Neural progenitor cell (in vitro differentiated cells): ENCODE measurements around the gene MIEF2. TPM values are rescaled to one million over a fixed set of nuclear protein-coding genes. Genes with fewer than 3 reads are reported as not detected.

Experiments
- DNase-seq: peaks from one replicate; pipeline ENCODE4 v3.0.0-alpha.2; 2016; ENCODE audit warnings: low spot score
- H2AFZ ChIP-seq: fragments of 200-600 bp; sonication (generic); replicated peaks from 2 replicates; pipeline ENCODE4 v1.6.1; 2016; ENCODE audit warnings: antibody characterized with exemption
- H3F3A ChIP-seq: fragments of 200-600 bp; sonication (generic); 2 replicates; pipeline ENCODE4 v1.6.1; 2016; ENCODE audit warnings: antibody characterized with exemption, low read depth
- H3K27ac ChIP-seq: fragments of 200-600 bp; sonication (generic); 2 replicates; pipeline ENCODE4 v1.5.1; 2016; ENCODE audit warnings: mild to moderate bottlenecking
- H3K27me3 ChIP-seq: fragments of 200-600 bp; sonication (generic); 2 replicates; pipeline ENCODE4 v1.6.1; 2016; ENCODE audit warnings: mild to moderate bottlenecking, moderate library complexity
- H3K36me3 ChIP-seq: fragments of 200-600 bp; sonication (generic); 2 replicates; pipeline ENCODE4 v1.5.1; 2016
- H3K4me1 ChIP-seq: fragments of 200-600 bp; sonication (generic); 2 replicates; pipeline ENCODE4 v1.6.1; 2016; ENCODE audit warnings: mixed run types
- H3K4me2 ChIP-seq: fragments of 200-600 bp; sonication (generic); 2 replicates; pipeline ENCODE4 v1.6.1; 2016
- H3K4me3 ChIP-seq: fragments of 200-600 bp; sonication (generic); 2 replicates; pipeline ENCODE4 v1.5.1; 2016
- H3K79me2 ChIP-seq: fragments of 200-600 bp; sonication (generic); 2 replicates; pipeline ENCODE4 v1.6.1; 2016; ENCODE audit warnings: low read depth
- H3K9ac ChIP-seq: fragments of 200-600 bp; sonication (generic); 2 replicates; pipeline ENCODE4 v1.6.1; 2016
- H3K9me3 ChIP-seq: fragments of 200-600 bp; sonication (generic); 2 replicates; pipeline ENCODE4 v1.5.1; 2016; ENCODE audit warnings: low read depth
- H4K20me1 ChIP-seq: fragments of 200-600 bp; sonication (generic); 2 replicates; pipeline ENCODE4 v1.6.1; 2016; ENCODE audit warnings: low read depth
- H3K27ac Mint-ChIP-seq: 3 replicates; pipeline ENCODE4 v1.8.0; 2021; ENCODE audit warnings: mixed read lengths
- H3K27me3 Mint-ChIP-seq: 2 replicates; pipeline ENCODE4 v1.8.0; 2022; ENCODE audit warnings: low read depth, mild to moderate bottlenecking, inconsistent platforms, moderate library complexity, mixed read lengths; ENCODE audit not compliant: insufficient read depth
- H3K36me3 Mint-ChIP-seq: 3 replicates; pipeline ENCODE4 v1.8.0; 2021; ENCODE audit warnings: mixed read lengths
- H3K4me1 Mint-ChIP-seq: 3 replicates; pipeline ENCODE4 v1.8.0; 2021; ENCODE audit warnings: mixed read lengths
- H3K4me3 Mint-ChIP-seq: 3 replicates; pipeline ENCODE4 v1.8.0; 2021; ENCODE audit warnings: mild to moderate bottlenecking, moderate library complexity, mixed read lengths
- H3K9me3 Mint-ChIP-seq: 3 replicates; pipeline ENCODE4 v1.8.0; 2020; ENCODE audit warnings: mixed read lengths
- EZH2 ChIP-seq: fragments of 200-600 bp; sonication (generic); IDR thresholded peaks from 2 replicates; pipeline ENCODE4 v1.6.1; 2017; ENCODE audit warnings: antibody characterized with exemption, mild to moderate bottlenecking, moderate library complexity
- EZH2phosphoT487 ChIP-seq: fragments of 200-600 bp; sonication (generic); IDR thresholded peaks from 2 replicates; pipeline ENCODE4 v1.6.1; 2017; ENCODE audit warnings: antibody characterized with exemption
- total RNA-seq: library from RNA; depleted of rRNA; stranded (reverse); fragments of >200 nt; gene quantifications from 2 replicates; pipeline ENCODE4 v1.2.3, GENCODE V29; 2015; ENCODE audit warnings: low replicate concordance
- TF ChIP-seq, protein P1 (sequence below): fragments of 200-600 bp; sonication (generic); IDR thresholded peaks from 2 replicates; pipeline ENCODE4 v1.5.1; 2017; ENCODE audit warnings: antibody characterized with exemption, mild to moderate bottlenecking

The MIEF2 gene
- total RNA-seq, 1 donor from 2014 or later: 8.1 TPM

DNA sequence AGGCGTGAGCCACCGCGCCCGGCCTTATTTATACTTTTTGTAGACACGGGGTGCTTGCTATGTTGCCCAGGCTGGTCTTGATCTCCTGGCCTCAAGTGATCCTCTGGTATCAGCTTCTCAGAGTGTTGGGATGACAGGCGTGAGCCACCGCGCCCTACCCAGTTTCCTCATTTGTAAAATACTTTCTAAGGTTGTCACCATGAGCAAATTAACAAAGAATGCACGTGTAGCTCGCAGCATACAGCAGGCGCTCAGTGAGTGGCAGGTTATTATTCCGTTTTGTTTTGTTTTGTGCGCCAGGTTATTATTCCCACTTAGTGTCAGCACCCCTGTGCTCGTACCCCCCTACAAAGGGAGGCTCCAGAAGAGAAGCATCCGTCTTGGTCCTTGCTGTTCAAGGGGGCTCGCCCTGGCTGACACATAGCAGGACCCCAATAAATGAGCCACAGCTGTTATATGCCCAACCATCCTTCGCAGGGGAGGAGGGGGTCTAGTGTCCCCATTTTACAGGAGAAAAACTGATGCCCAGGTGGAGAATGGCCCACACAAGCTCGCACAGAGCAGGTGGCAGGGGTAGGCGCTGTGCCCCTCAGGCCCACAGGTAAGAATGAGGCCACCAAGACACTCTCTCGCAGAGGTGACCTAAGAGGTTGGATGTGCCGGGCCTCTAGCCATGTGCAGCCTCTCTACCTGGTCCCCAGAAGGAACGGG is 686 bp upstream of the MIEF2 start:
- Mint-ChIP-seq H3K9me3 (no peaks in the 10 kb centered on the region), H3K27ac (no peak overlapping the region), H3K4me1 (peaks cover 25% of the 10 kb centered on the region), H3K4me3 (peak overlapping the region; percentile 87), H3K36me3 (peaks cover 6% of the 10 kb centered on the region), H3K27me3 (peaks cover 5% of the 10 kb centered on the region)
- Histone ChIP-seq H3F3A (peaks cover 36% of the 10 kb centered on the region), H3K27me3 (no peaks in the 10 kb centered on the region), H3K4me1 (peaks cover 19% of the 10 kb centered on the region), H3K4me2 (peak overlapping the region; percentile 83), H3K27ac (no peak overlapping the region), H3K79me2 (peaks cover 35% of the 10 kb centered on the region), H3K4me3 (peak overlapping the region; percentile 69), H3K9me3 (no peaks in the 10 kb centered on the region), H4K20me1 (peaks cover 47% of the 10 kb centered on the region), H3K9ac (no peak overlapping the region), H3K36me3 (no peaks in the 10 kb centered on the region), H2AFZ (peak overlapping the region; percentile 71)
- DNase-seq: peak; percentile 10
- TF ChIP-seq, protein P1, sequence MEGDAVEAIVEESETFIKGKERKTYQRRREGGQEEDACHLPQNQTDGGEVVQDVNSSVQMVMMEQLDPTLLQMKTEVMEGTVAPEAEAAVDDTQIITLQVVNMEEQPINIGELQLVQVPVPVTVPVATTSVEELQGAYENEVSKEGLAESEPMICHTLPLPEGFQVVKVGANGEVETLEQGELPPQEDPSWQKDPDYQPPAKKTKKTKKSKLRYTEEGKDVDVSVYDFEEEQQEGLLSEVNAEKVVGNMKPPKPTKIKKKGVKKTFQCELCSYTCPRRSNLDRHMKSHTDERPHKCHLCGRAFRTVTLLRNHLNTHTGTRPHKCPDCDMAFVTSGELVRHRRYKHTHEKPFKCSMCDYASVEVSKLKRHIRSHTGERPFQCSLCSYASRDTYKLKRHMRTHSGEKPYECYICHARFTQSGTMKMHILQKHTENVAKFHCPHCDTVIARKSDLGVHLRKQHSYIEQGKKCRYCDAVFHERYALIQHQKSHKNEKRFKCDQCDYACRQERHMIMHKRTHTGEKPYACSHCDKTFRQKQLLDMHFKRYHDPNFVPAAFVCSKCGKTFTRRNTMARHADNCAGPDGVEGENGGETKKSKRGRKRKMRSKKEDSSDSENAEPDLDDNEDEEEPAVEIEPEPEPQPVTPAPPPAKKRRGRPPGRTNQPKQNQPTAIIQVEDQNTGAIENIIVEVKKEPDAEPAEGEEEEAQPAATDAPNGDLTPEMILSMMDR: no peak
- no peak for TF ChIP-seq EZH2
- TF ChIP-seq EZH2phosphoT487: no peak

DNA sequence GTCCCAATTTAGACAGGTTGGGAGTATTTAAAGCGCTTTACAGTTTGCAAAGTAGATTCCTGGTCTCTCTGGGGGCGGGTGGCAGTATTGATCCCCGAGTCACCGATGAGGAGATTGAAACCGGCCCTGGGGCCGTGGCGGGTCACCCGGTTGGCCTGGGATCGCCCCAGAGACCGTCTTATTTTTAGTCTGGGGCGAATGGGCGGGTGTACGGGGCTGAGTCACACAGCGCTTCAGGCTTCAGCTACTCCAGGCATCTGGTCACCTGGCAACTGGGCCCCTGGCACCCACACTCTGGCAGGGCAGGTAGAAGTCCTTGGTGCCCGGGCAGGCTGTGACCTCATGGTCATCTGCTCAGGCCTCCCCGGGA is 669 bp downstream of the MIEF2 start:
- H4K20me1 ChIP-seq: peaks cover 33% of the 10 kb centered on the region
- Mint-ChIP-seq H3K27me3 (peaks cover 9% of the 10 kb centered on the region), H3K4me3 (peak overlapping the region; percentile 87), H3K36me3 (peaks cover 3% of the 10 kb centered on the region), H3K4me1 (peaks cover 23% of the 10 kb centered on the region), H3K27ac (peak overlapping the region; percentile 46), H3K9me3 (no peaks in the 10 kb centered on the region)
- H3K4me1 ChIP-seq: peaks cover 19% of the 10 kb centered on the region
- peak overlapping the region; percentile 73 for H3K27ac ChIP-seq
- H3K36me3 ChIP-seq: no peaks in the 10 kb centered on the region
- no peaks in the 10 kb centered on the region for H3K27me3 ChIP-seq
- peaks cover 36% of the 10 kb centered on the region for H3F3A ChIP-seq
- peak overlapping the region; percentile 85 for H3K9ac ChIP-seq
- no peaks in the 10 kb centered on the region for H3K9me3 ChIP-seq
- peak; percentile 43 for DNase-seq
- H3K4me2 ChIP-seq: peak overlapping the region; percentile 83
- peak overlapping the region; percentile 71 for H2AFZ ChIP-seq
- H3K79me2 ChIP-seq: peaks cover 35% of the 10 kb centered on the region
- H3K4me3 ChIP-seq: peak overlapping the region; percentile 69
- TF ChIP-seq EZH2 (no peak), EZH2phosphoT487 (no peak)
- TF ChIP-seq, protein P1: no peak

- Histone ChIP-seq H3K79me2 (peaks cover 29% of the 10 kb centered on the region), H2AFZ (no peak overlapping the region), H3K9me3 (no peaks in the 10 kb centered on the region), H3K4me3 (peak overlapping the region; percentile 69), H3K36me3 (no peaks in the 10 kb centered on the region), H3K4me2 (peak overlapping the region; percentile 83), H3K4me1 (peaks cover 19% of the 10 kb centered on the region), H3K27me3 (no peaks in the 10 kb centered on the region), H4K20me1 (peaks cover 28% of the 10 kb centered on the region), H3K9ac (no peak overlapping the region), H3F3A (peaks cover 38% of the 10 kb centered on the region), H3K27ac (no peak overlapping the region)
- Mint-ChIP-seq H3K36me3 (peaks cover 3% of the 10 kb centered on the region), H3K4me3 (peak overlapping the region; percentile 87), H3K4me1 (peaks cover 20% of the 10 kb centered on the region), H3K27me3 (peaks cover 9% of the 10 kb centered on the region), H3K9me3 (no peaks in the 10 kb centered on the region), H3K27ac (no peak overlapping the region)
- TF ChIP-seq EZH2phosphoT487 (no peak), EZH2 (no peak)
- TF ChIP-seq, protein P1: no peak
- DNase-seq: no peak
Observed at GRCh38 chr17:18261659-18262058, 1.2 kb downstream of the MIEF2 start.
